Uterus (tissue), 2 donors: ENCODE measurements around the gene SLC50A1.

ENCODE experiments used
- POLR2A ChIP-seq, 2 donors: fragments of 450-650 bp; IDR thresholded peaks; one replicate each; pipeline ENCODE4 v1.6.1; 2016; ENCODE audit warnings: antibody characterized with exemption in 2 of 2, mild to moderate bottlenecking in 1 of 2, moderate library complexity in 1 of 2
- TF ChIP-seq, protein P1 (sequence below), 4 experiments: fragments of 200-600 bp in 2 of 4; fragments of 450-650 bp in 2 of 4; sonication (generic) in 2 of 4; IDR thresholded peaks; one replicate each; pipeline ENCODE4 v1.5.1; 2016 to 2019; ENCODE audit warnings: antibody characterized with exemption in 4 of 4, mild to moderate bottlenecking in 2 of 4, moderate library complexity in 1 of 4

DNA sequence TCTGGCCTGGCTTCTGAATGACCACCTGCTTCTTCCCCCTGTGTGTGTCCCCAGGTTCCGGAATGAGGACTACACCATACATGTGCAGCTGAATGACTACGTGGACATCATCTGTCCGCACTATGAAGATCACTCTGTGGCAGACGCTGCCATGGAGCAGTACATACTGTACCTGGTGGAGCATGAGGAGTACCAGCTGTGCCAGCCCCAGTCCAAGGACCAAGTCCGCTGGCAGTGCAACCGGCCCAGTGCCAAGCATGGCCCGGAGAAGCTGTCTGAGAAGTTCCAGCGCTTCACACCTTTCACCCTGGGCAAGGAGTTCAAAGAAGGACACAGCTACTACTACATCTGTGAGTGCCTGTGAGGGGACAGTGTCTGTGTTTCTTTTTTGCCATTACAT lies 4.4 kb upstream of the SLC50A1 start:
- TF ChIP-seq POLR2A (IDR thresholded peaks at IDR 0.05): no peak
- TF ChIP-seq, protein P1, sequence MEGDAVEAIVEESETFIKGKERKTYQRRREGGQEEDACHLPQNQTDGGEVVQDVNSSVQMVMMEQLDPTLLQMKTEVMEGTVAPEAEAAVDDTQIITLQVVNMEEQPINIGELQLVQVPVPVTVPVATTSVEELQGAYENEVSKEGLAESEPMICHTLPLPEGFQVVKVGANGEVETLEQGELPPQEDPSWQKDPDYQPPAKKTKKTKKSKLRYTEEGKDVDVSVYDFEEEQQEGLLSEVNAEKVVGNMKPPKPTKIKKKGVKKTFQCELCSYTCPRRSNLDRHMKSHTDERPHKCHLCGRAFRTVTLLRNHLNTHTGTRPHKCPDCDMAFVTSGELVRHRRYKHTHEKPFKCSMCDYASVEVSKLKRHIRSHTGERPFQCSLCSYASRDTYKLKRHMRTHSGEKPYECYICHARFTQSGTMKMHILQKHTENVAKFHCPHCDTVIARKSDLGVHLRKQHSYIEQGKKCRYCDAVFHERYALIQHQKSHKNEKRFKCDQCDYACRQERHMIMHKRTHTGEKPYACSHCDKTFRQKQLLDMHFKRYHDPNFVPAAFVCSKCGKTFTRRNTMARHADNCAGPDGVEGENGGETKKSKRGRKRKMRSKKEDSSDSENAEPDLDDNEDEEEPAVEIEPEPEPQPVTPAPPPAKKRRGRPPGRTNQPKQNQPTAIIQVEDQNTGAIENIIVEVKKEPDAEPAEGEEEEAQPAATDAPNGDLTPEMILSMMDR (IDR thresholded peaks at IDR 0.05): no peak
